ENCODE results near the gene C2CD5. TPM values are rescaled to one million over a fixed set of nuclear protein-coding genes. Genes with fewer than 3 reads are reported as not detected.

The C2CD5 gene
- total RNA-seq, 1 experiment from 2014 or later: 28.8 TPM

GRCh38 chr12:22459838-22460490 lies 84.4 kb downstream of the C2CD5 start:
- Mint-ChIP-seq H3K36me3 (ENCODE audit: insufficient read depth, unreplicated experiment) (no peaks in the 10 kb centered on the region), H3K27ac (ENCODE audit: unreplicated experiment) (no peak overlapping the region), H3K27me3 (ENCODE audit: unreplicated experiment) (no peaks in the 10 kb centered on the region), H3K4me1 (ENCODE audit: low read depth, unreplicated experiment) (no peaks in the 10 kb centered on the region), H3K9me3 (ENCODE audit: low read depth, unreplicated experiment) (no peaks in the 10 kb centered on the region), H3K4me3 (ENCODE audit: low read depth, unreplicated experiment) (no peak overlapping the region)
- DNase-seq: peak; percentile 26
- intact Hi-C loops (cut with micrococcal nuclease; ENCODE audit: unreplicated experiment): no loop called here
- no TSS peak for BruUV-seq (replicated peaks)
- CTCF ChIA-PET: interaction anchor here (1.4 kb wide), 1 partner anchor 211 kb away, joined by 3 read pairs; no protein-coding TSS in a partner anchor
- peak; percentile 47 for TF ChIP-seq CTCF (IDR thresholded peaks at IDR 0.05; ENCODE audit: unreplicated experiment)

- no TSS peak for BruUV-seq (replicated peaks)
- DNase-seq: no peak
- intact Hi-C loops (cut with micrococcal nuclease; ENCODE audit: unreplicated experiment): no loop called here
- Mint-ChIP-seq H3K36me3 (ENCODE audit: insufficient read depth, unreplicated experiment) (no peaks in the 10 kb centered on the region), H3K27ac (ENCODE audit: unreplicated experiment) (no peak overlapping the region), H3K27me3 (ENCODE audit: unreplicated experiment) (no peaks in the 10 kb centered on the region), H3K4me1 (ENCODE audit: low read depth, unreplicated experiment) (no peaks in the 10 kb centered on the region), H3K4me3 (ENCODE audit: low read depth, unreplicated experiment) (no peak overlapping the region), H3K9me3 (ENCODE audit: low read depth, unreplicated experiment) (no peaks in the 10 kb centered on the region)
- CTCF ChIA-PET: interaction anchor here (0.6 kb wide), 1 partner anchor 523 kb away, joined by 3 read pairs; no protein-coding TSS in a partner anchor
- no peak for TF ChIP-seq CTCF (IDR thresholded peaks at IDR 0.05; ENCODE audit: unreplicated experiment)
These were observed 85.9 kb downstream of the C2CD5 start for GRCh38 chr12:22458298-22458937.

- Mint-ChIP-seq H3K9me3 (ENCODE audit: low read depth, unreplicated experiment) (no peaks in the 10 kb centered on the region), H3K27me3 (ENCODE audit: unreplicated experiment) (no peaks in the 10 kb centered on the region), H3K4me3 (ENCODE audit: low read depth, unreplicated experiment) (no peak overlapping the region), H3K36me3 (ENCODE audit: insufficient read depth, unreplicated experiment) (no peaks in the 10 kb centered on the region), H3K27ac (ENCODE audit: unreplicated experiment) (no peak overlapping the region), H3K4me1 (ENCODE audit: low read depth, unreplicated experiment) (no peaks in the 10 kb centered on the region)
- intact Hi-C loops (cut with micrococcal nuclease; ENCODE audit: unreplicated experiment): no loop called here
- DNase-seq: no peak
- BruUV-seq (replicated peaks): no TSS peak
- CTCF ChIA-PET: interaction anchor here (0.6 to 0.9 kb wide), 2 partner anchors 10 to 183 kb away, joined by 3 to 8 read pairs; no protein-coding TSS in a partner anchor
- TF ChIP-seq CTCF (IDR thresholded peaks at IDR 0.05; ENCODE audit: unreplicated experiment): no peak
These were observed 87.3 kb downstream of the C2CD5 start for GRCh38 chr12:22457085-22457484.

- BruUV-seq (replicated peaks): no TSS peak
- TF ChIP-seq CTCF (IDR thresholded peaks at IDR 0.05; ENCODE audit: unreplicated experiment): no peak
- H3K4me3 Mint-ChIP-seq (ENCODE audit: low read depth, unreplicated experiment): no peak overlapping the region
- H3K27me3 Mint-ChIP-seq (ENCODE audit: unreplicated experiment): no peaks in the 10 kb centered on the region
- no peaks in the 10 kb centered on the region for H3K4me1 Mint-ChIP-seq (ENCODE audit: low read depth, unreplicated experiment)
- intact Hi-C loops (cut with micrococcal nuclease; ENCODE audit: unreplicated experiment): no loop called here
- CTCF ChIA-PET: no interaction called here
- no peak overlapping the region for H3K27ac Mint-ChIP-seq (ENCODE audit: unreplicated experiment)
- no peak for DNase-seq
- no peaks in the 10 kb centered on the region for H3K9me3 Mint-ChIP-seq (ENCODE audit: low read depth, unreplicated experiment)
- no peaks in the 10 kb centered on the region for H3K36me3 Mint-ChIP-seq (ENCODE audit: insufficient read depth, unreplicated experiment)
These were observed 90.8 kb downstream of the C2CD5 start for GRCh38 chr12:22453511-22453910.

Data from Calu3 (cell line).